COR-L47 (cell line): Measurements from ENCODE around the gene CUX1.
"Not testable (repeated sequence)": the region's sequence is repeated elsewhere in the genome, so short reads cannot be mapped to it uniquely, and the experiment has no call there.

Source experiments
- DNase-seq: peaks from one replicate; lab custom pipeline; 2025; lab: John Stamatoyannopoulos, UW

The CUX1 gene

DNA sequence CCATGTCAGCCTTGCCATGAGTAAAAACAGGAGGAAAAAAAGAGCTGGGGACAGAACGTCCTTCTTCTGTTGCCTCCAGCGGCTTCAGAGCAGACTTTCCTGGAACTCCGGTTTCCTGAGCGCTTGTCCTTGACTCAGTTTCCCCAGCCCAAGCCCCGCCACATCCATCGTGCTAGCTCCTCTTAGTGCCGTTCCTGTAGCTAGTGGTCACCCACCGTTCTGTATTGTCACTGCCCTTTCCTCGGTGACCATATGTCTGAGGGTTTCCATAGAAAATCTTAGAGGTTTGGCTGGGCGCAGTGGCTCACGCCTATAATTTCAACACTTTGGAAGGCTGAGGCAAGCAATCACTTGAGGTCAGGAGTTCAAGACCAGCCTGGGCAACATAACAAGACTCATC, 100.1 kb downstream of the CUX1 start:
- no peak for DNase-seq

DNA sequence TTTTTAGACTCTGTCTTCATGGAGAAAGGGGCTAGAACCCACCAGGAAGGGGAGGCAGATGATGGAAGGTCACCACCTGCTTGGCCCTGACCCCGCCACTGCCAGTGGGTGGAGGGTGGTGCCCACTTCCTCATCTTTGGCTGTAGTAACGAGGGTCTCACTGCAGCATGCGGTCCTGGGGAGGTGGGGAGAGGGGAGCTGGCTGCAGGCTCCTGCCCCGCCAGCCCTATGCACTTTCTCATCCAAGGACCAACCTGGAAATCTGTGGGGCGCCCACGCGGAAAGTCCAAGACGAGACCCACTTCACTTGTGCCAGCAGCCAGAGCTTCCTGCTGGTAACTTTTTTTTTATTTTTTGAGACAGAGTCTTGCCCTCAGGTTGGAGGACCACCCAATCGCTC, 101.0 kb downstream of the CUX1 start:
- no peak for DNase-seq

DNA sequence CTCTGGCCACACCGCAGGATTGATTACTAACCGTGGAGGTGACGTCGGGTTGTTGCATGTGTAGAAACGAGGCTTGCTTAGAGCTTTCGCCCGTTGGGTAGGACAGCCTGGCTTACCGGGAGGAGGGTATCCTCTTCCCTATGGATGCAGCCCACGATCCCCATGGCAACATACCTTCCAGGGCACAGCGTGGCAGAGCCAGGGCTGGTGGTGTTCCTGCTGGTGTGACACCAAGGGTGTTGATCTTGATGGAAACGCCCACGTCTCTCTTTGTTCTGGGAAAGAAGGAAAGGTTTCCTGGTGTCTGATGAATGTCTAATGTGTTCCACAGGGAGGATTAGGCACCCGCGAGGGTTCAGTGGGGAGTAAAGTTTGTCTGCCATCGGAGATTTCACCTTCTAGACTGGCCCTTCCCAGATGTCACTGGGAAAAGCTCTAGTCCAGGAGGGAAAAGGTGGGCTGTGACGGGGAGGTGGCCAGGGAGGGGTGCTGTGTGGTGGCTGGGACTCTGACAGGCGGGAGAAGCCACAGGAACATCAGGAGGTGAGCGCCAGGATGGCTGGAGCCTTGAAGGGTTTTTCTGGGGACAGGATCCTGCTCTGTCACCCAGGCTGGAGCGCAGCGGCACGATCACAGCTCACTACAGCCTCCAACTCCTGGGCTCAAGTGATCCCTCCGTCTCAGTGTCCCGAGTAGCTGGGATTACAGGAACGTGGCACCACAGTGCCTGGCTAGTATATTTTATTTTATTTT, 102.1 kb downstream of the CUX1 start:
- DNase-seq, result no peak

DNA sequence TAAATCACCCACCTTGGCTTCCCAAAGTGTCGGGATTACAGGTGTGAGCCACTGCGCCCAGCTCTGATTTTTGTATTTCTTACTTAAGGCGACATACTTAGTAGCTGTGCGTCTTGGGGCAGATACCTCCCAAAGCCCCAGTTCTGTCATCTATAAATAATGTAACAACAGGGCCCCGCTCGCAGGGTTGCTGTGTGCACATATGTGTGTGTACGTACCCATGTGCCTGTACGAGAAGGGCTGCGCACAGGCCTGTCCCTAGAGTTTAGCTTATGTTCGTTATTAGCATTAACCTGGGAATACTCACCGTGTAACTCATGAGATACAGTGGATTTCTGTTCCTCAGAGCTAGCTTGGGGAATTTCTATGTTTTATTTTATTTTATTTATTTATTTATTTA, 103.6 kb downstream of the CUX1 start:
- no peak for DNase-seq

DNA sequence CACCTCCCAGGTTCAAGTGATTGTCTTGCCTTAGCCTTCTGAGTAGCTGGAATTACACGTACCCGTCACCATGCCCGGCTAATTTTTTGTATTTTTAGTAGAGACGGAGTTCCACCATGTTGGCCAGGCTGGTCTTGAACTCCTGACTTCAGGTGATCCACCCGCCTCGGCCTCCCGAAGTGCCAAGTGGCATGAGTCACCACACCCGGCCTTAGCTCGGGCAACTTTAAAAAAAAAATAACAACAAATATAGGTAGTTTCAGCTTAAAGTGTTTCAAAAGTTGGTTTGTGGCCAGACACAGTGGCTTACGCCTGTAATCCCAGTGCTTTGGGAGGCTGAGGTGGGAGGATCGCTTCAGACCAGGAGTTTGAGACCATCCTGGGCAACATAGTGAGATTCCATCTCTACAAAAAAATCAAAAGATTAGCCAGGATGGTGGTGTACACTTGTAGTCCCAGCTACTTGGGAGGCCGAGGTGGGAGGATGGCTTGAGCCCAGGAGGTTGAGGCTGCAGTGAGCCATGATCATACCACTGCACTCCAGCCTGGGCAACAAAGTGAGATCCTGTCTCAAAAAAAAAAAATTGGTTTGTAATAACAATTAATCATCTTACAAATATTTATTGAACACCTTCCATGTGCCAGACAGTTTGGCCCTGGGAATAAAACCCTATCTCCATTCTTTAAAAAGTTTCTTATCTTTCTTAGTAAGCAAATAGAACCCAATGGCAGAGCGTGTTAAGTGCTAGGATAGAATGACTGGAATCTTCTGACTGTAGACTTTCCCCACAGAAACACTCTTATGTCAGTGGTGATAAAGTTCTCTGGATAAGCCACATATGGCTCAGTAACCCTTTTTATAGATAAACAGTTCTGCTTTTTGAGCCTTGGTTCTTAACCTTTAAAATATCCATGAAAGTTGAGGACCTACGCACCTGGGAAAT, 104.4 kb downstream of the CUX1 start:
- DNase-seq, result not testable (repeated sequence)

DNA sequence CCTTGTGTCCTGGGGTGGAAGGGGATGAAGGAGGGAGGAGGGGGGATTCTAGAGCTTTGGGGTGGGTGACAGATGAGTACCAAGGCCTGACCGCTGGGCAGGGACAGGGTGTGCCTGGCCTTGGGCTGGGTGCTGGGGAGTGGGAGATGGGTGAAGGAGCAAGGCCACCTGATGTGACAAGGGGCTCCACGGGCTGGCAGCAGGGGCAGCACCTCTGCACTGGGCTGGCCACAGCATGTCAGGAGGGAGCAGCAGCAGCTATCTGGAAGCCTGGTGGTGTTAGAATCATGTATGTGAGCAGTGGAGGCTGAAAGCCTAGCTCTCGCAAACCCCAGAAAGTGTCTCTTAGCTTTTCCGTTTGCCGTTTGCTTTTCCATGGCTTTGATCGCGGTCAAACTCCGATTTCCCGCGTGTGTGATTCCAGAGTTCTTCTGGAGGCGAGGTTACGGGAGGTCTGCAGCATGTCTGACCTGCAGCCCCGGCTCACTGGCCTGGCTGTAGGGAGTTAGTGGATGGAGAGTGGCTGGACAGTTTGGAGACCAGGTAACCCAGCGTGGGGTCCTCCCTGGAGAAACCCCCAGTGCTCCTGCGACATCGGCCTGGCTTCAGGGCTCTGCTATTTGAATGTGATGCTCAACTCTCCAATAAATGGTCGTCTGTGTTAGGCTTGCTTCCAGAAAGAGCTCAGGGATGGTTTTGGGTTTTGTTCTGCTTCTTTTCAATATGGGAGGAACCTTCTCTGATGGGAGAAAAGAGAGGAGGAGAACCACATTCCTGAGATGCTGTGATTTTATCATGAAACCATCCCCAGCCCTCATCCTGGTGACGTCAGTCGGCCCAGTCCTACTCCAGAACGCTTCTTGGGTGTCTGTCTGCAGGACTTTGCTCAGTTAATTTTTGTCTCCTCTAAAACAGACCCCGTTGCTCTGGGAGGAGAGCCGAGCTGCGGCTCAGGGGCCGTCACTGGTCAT, 105.5 kb downstream of the CUX1 start:
- no peak for DNase-seq

DNA sequence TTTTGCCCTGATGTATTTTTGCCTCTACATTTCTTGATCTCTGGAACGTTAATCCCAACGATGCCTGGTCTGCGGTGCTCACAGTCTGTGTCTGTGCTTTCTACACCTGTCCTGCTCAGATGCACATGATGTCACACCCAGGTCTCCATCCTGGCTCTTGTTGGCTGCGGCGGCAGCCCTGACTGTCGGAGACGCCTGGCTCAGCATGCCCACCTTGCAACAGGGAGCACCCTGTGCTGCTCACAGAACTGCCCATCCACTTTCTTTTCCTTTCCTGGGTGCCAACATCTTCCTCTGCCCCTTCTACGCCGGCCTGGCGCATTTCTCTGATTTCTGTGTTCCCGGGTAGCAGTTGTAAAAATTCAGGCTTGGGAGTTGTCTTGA, 106.2 kb downstream of the CUX1 start:
- no peak for DNase-seq

DNA sequence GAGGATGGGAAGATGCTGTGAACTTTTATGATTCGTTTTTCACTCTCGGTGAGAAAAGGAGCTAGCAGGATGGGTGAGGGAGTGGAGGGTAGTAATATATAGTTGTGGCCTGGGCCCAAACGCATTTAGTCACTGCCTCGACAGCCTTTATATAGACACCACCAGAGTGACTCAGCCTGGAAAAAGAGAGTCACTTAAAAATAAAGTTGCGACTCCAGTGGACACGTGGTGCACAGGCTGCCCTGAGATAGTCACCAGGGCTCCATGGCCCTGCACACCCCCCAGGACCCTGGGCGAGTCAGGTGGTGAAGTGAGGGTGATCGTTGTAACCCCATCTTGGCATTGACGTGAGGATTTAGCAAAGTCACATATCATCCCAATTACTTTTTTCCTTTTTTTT, 106.7 kb downstream of the CUX1 start:
- DNase-seq, result no peak

DNA sequence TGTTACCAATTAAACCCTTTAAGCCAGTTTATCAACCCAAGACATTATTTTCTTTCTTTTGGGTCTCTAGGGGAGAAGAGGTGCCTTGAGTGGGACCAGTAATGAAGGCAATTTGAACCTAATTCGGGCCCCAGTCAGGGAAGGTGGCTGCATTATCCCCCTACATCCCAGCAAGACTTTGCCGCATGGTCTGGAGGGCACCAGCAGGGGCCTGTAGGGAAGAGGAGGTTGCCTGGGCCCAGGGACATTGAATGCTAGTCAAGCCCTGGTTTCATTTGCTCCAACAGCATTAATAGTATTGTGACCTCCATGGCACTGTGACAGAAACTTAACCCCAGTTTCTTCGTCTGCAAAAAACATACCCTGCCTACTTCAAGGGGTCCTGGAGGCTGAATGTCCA, 108.8 kb downstream of the CUX1 start:
- DNase-seq, result no peak

DNA sequence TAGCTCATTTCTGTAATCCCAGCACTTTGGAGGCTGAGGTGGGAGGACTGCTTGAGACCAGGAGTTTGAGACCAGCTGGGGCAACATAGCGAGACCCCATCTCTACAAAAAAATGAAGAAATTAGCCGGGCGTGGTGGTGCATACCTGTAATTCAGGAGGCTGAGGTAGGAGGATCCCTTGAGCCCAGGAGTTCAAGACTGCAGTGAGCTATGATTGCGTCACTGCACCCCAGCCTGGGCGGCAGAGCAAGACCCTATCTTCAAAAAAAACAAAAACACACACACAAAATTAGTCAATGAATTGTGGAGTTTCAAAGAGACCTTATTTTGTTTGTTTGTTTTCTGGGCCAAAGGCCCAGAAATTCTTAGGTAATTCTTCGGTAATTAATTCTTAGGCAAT, 110.0 kb downstream of the CUX1 start:
- no peak for DNase-seq

DNA sequence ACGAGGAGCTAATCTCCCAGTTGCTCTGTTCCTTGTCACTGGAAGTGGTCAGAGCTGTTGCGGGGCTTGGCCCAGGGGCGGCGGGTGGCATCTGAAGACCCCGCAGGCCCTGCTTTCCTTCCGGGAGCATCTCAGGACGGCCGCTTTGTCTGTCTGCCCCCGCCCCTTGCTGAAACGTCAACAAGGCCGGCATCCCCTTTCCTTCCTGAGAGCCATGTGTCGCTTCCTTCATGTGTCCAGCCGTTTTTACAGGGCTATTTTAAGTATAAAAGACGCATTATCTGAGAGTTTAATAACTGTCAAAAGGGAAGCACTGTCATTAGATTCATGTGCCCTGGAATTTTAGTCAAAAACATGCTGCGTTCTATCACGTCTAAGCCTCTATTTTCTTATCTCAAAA, 110.4 kb downstream of the CUX1 start:
- no peak for DNase-seq

DNA sequence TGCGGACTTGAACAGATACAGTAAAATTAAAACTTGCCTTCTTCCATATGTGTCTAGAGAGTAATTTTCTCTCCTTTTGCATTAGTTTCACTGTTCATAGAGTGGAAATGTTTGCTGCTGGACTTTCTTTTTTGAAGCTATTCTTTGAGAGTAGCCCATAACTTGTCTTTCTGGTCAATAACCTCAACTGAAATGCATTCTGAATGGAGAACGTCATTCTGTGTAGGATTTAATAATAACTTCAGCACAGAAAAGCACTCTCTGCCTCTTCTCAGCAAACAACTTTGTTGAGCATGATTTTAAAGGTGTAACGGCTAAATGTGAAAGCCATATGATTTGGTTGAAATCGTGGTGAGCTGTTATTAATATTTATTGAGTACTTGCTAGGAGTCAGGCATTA, 111.8 kb downstream of the CUX1 start:
- no peak for DNase-seq

DNA sequence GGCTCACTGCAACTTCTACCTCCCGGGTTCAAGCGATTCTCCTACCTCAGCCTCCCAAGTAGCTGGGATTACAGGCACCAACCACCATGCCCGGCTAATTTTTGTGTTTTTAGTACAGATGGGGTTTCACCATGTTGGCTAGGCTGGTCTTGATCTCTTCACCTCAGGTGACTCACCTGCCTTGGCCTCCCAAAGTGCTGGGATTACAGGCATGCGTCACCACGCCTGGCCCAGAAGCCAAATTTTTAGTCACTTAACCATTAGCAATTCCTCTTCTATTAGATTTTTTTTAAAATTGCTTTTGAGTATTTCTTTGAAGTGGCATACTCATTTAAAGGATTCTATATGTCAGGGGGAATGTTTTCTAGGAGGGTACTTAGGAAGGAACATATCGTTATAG, 112.5 kb downstream of the CUX1 start:
- not testable (repeated sequence) for DNase-seq

DNA sequence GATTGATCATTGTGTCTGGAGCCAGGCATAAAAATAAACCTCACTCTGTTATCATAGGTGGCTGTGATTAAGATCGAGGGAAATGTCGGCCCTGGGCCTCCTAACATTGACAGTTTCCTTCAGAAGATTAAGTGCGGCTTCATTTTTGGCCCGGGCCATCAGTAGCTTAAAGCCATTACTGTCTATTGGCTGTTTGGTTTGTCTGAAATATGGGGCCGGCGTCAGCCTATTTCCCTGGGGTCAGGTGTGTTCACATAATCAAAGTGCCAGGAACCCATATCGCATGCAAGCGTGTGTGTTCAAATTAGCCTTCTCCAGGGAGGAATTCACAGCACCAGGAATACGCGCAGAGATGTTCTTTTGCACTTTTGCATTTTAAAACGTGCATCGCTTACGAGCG, 114.7 kb downstream of the CUX1 start:
- no peak for DNase-seq

DNA sequence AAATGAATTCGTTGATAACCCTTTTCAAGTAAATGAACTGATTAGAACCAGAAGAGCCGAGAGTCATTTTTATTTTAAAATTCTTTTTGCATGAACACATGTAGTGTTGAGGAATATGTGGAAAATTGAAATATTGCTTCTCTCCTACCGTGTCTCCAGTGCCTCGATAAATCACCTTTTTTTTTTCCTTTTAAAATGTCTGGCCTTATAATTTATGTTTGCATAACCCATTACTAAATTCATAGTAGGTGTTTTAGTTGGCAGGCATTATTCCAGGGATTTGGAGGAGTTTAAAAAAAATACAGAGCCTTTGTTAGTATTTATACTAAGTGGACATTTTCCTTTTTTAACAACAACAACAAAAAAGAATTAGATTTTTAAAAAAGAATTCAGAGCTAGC, 115.6 kb downstream of the CUX1 start:
- DNase-seq, result no peak

DNA sequence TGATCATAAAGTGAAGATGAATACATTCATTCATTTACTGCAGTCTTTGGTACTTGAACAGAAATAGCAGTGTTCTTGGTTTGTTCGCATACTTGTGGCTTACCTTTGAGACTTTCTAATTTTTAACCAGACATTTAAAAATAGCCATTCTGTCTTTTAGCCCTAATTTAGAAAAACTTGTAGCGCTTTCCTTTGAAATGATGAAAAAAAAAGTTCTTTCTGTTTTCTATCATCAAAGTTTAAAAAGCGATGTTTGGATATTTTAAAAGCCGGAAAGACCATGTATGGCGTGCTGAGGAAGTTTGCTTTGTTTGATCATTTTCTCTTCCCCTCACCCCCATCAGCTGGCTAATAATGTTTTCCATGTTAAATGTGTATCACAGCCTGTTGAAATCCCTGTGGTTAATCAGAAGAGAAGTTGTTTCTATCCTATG, 116.3 kb downstream of the CUX1 start:
- no peak for DNase-seq

DNA sequence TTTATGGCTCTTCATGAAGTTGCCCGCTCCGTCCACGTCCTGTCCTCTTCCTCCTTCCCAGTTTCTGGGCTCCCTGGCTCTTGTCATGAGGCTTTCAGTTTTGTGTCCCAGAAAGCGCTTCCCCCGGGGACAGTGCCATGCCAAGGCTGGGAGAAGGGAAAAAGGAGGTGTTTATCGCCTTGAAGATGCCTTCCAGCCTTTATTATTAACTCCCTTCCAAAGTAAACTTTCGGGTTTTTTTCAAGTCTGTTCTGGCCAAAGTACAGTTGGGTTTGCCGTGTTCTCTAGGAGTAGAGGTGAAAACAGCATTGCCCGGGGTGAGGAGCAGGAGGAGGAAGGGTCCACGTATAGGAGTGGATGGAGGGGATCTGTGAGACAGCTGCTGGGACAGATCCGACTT, 117.2 kb downstream of the CUX1 start:
- no peak for DNase-seq

DNA sequence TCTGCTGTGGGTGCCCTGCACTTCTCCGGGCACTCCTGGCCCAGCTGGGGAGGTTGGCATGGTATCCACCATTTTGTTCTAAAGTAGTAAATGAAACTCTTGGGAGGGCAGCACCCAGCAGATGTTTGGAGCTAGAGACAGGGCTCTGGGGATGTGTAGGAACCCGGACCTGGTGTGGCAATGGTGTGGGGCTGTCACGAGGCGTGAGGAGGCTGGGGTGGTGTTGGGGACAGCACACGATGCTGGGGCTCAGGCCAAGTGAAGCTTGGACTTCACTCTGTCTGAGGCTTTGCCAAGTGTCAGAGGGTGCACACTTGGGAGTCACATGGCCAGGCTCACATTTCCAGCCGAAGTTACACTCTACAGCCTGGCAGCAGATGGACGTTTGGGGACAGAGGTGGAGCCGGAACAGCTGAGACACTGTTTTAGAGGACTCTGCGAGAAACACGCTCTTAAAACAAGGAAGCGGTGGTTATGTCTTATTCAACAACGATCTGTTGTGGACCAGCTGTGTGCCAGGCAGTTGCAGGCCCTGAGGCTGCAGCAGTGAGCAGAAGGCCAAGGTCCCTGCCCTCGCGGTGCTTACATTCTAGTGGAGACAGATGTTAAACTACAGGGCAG, 118.2 kb downstream of the CUX1 start:
- DNase-seq, result no peak

DNA sequence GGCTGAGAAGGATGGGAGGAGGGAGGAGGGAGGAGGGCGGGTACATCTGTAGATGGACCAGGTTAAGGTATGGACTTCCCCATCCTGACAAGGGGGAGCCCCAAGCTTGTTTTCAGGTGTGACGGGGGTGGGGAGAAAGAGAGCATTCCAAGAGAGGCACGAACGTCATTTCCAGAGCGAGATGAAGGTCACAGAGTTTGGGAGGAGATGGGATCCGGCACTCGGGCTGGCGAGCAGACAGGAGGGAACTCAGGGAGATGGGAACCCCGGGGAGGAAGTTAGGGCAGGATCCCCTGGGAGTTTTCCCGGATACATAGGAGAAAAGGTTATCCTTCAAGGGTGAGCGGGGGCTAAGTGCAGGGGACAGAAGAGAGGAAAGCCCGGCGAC, 118.8 kb downstream of the CUX1 start:
- DNase-seq, result no peak

DNA sequence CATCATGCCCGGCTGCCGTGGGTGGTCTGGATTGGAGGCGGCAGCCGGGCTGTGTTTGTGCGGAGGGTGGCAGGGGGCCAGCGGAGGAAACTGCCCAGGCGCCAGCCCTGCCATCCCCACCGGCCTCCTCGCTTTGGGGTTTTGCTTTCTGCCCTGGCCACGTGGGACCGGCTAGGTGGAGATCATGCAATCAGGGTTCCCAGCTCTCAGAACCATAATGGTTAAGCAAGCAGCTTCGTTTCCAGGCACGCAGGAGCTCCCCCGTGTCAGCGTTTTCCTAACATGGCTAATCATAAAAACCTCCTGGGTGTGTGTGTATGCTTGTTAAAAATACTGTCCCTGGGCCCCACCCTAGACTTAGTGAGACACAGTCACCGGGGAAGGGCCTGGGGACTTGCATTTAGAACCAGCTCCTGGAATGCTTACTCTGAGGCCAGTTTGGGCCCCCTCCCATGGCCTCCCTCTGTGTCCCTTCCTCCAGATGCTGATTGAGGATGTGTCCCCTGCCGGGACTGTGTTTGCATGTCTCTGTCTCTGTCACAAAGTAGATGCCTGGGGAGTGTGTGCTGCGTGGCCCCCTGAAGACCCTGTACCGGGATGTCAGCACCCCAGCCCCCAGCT, 119.3 kb downstream of the CUX1 start:
- no peak for DNase-seq
